HG03095 (cell line): ENCODE measurements around the gene CFLAR.
"Not testable (repeated sequence)": the region's sequence is repeated elsewhere in the genome, so short reads cannot be mapped to it uniquely, and the experiment has no call there.

Experiments used
- ATAC-seq: cut with Tn5 transposase; IDR thresholded peaks from one replicate; pipeline ENCODE4 v1.9.1; 2021; ENCODE audit warnings: moderate library complexity; ENCODE audit not compliant: unreplicated experiment

Gene CFLAR

DNA sequence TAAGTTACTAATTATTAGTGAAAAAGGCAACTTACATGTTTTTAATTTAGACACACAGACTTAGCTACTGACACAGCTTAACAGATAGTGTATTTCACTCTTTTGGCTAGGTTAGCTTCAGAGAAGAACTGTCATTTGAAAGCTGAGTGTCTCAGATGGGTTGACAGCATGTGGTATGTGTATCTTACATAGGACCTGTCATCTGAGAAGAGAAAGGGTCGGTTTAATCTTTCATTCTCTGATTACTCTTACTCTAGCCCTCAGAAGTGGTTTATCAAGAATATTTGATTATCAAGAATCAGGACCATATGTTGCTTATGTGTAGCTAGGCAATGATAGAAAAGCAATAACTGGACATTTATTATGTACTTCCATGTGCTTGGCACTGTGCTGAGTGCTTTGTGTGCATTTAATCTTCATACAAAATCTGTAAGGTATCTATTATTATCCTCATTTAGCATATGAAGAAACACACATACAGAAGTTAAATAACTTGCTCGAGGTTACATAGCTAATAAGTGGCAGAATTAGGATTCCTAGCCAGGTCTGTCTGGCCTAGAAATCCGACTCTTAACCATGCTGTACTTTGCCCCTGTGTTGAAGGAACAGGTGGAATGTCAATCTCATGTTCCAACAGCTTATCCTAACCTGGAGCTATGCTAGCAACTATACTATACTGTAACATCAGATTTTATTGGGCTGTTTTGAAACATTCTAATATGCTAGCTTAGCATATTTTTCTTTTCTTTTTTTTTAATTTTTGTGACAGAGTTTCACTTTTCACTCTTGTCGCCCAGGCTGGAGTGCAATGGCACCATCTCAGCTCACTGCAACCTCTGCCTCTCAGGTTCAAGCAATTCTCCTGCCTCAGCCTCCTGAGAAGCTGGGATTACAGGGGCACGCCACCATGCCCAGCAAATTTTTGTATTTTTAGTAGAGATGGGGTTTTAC is 28.4 kb downstream of the CFLAR start:
- ATAC-seq = no peak

DNA sequence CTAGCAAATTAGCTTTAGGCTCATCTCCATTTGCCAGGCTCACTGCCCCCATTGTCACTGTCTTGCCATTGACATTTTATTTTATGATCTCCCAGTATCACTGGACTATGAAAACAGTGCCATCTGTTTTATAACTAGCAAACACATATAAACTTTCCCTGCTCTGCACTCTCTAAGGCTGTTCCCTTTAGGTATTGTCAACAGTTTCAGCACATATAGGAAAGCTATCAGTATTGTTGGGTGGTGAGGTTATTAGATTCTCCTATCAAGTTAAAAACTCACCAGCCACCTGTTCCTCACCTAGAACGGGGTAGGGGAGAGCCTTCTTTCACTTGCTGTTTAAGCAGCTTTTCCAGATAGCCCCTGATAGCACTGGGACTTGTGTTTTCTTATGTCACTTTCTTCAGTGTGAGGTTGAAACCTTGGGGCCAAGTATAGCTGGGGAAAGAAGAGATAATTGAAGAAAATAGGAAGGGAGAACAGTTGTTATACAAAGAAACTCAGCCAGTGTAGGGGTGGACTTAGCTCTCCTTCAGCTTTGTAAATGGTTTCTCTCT is 32.5 kb downstream of the CFLAR start:
- ATAC-seq = no peak

DNA sequence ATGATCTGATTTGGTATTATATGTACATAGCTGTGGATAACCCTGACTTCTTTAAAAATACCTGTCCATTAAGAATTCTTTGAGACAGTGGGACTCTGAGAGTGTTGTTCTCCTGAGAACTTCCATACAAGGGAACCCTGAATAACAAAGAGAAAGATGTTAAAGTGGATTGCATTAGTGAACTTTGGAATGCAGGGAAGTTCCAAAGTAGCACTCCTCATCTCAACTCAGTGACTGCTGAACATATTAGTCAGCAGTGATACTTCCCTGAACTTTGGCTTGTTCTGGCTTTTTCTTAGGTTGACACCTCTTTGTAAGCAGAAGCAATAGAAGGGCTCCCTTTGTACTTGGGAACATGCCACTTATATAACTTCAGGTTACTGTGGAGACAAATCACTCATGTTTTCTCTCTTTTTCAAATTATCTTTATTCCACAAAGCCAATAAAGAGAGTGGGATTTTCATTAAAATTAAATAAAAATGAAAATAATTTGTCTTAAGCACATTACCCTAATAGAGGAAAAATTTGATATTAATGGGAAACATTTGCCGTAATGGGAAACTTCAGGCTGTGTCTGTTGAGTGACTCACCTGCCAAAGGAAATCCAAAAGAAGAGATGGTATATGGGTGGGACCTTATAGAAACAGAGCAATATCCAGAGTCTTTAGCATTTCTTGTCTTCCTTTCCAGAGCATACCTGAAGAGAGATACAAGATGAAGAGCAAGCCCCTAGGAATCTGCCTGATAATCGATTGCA is 33.3 kb downstream of the CFLAR start:
- no peak for ATAC-seq

DNA sequence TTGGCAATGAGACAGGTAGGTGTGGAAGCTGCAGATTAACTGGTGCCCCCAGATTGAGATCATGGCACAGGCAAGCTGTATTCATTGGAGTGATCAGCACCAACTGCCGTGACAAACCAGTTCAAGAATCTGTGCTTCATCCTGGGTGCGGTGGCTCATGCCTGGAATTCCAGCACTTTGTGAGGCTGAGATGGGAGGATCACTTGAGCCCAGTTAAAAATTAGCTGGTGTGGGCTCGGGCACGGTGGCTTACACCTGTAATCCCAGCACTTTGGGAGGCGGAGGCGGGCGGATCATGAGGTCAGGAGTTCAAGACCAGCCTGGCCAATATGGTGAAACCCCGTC is 33.8 kb downstream of the CFLAR start:
- ATAC-seq = not testable (repeated sequence)

DNA sequence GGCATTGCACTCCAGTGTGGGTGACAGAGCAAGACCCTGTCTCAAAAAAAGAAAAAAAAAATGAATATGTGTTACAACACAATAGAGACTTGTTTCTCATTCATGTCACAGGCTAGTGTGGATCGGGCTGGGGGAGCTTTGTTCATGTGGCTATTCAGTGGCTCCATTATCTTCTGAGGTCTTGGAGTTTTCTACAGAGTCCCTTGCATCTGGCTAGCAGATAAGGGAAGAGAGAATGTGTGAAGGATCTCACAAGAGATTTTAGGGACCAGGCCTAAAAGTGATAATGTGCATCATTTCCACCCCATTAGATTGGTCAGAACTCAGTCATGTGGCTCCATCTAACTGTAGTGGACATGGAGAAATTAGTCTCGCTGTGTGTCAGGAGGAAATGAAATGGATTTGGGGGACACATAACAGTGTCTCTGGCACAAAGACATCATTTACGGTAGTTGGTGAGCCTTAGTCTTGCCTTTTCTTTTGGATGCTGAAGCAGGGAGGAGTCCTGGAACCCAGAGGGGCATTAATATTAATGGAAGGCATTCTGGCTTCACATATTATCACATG is 34.6 kb downstream of the CFLAR start:
- ATAC-seq = no peak

DNA sequence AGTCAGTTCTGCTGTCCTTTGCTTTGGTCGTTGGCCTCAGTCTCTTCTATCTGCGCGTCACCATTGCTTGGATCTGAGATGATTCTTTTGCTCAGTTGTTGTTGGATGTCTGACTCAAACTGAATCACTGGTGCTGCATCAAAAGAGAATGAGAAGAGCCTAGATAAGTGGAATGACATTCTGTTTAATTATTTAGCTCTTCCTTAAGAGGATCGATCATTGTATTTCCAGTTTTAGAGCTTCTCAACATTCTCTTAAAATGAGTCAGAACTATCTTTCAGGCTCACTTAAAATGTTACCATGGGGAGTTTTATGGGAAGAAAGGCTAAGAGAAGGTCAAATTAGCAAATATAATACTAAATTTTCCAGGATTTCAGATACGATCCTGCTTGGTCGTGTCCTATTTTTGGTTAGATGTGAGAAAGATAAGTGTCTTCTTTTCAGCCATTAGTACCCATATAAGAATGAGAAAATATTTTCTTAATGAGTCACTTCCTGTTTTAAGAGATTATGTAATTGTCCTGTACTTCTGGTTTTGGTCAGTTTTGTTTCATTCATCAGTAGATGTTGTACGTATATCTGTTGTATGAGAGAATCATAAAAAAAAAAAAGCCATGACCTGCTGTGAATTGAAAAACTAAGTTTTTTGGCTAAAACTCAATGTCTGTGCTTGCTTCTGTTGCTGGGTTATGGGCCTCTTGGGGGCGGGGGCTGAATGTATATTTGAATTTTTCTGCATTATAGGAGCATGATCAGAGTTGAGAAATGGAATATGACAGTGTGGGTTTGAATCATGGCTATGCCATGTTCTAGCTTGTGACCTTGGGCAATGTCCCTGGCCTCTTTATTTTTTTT is 35.4 kb downstream of the CFLAR start:
- peak; percentile 79 for ATAC-seq

DNA sequence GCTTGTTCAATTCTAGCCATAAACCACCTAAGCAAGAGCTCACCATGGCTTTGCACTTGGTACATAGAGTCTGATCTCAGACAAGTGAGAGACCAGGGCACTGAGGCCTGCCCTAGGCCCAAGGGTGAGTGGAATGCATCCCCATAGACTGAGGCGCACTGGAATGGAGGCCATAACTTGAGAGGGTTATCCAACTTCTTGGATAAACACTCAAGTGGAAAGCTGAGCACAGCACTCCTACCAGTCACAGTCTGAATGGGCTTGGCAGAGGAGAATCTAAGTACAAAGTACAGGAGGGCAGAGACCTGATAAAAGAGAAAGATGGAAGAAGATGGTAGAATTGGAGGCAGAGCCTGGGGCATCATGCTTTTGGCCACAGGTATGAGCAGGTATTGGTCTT is 36.6 kb downstream of the CFLAR start:
- no peak for ATAC-seq

DNA sequence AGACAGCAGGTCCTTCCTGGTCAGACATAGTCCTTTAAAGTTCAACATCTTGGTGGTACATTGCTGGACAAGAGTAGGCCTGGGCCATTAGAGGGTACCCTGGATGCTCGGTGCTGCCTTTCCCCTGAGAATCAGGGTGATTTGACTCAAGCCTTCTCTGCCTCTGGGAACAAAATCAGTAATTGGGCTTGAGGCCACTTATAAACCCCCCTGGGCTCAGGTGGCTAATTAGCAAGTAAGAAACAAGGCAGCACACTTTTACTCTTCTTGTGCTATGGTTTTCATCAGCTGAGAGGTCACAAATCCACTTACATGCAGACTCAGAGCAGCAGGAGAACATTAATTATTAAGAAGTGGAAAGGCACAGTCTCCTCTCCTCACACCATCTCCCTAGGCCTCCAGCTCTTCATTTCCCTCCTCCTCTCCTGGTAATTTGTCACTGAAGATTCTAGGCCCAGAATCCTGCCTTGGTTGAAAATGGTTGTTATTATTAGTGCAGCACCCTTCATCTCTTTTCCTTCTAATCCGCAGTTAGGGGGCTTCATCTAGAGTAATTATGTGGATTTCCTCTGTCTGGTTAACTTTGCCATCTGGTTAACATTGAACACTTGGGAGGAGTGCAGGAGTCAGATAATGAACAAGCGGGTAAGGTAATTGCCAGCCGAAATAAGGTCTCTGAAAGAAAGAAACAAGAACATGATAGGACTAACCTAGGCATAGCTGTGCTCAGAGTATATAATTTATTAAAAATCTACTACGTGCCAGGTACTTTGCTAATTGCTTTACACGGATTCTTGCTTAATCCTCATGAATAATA is 37.2 kb downstream of the CFLAR start:
- no peak for ATAC-seq

DNA sequence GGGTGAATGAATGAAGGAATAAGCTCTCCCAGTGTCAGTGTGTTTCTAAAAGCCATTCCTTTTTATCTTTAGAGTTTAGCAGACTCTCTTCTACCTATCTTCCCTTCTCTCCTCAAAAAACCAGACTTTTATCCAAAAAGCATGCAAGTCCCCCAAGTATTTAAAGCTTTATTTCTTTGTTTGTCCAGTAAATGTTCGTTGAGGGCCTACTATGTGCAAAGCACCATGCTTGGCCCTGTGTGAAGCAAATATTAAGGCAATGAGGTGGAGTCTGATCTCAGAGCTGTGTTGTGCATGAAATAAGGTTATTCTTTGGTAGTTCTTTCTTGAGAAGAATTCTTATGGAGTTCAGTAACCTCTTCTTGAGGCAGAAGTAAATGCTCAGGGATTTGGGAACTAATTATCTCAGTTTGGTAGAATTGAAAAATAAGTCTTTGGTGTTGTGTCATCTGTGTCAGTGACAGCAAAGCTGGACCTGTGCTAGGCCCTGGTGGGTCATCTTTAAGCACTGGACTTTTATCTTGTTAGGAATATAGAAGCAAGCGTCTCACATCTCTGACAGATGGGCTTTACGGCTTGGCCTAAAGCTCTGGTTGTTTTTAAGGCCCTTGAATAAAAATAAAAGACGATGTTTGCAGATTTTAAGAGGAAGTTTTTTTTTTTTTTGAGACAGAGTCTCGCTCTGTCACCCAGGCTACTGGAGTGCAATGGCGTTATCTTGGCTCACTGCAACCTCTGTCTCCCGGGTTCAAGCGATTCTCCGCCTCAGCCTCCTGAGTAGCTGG is 38.8 kb downstream of the CFLAR start:
- no peak for ATAC-seq

DNA sequence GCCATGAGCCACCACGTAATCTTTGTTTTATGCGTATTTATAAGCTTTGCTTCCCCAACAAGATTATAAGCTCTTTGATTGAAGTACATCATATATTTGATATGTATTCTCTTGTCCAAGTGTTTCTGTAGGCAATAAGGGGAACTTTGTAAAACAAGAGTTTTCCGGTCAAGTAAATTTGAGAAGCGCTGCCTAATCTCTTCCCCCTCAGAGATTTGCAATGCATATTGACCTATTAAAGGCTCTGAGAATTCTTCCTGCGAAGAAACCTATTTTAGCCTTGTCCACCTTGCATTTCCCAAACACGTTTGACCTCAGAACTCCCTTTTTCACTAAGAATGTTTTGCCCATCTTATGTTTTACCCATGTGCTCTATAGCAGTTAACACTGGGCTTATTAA is 40.1 kb downstream of the CFLAR start:
- ATAC-seq = no peak

DNA sequence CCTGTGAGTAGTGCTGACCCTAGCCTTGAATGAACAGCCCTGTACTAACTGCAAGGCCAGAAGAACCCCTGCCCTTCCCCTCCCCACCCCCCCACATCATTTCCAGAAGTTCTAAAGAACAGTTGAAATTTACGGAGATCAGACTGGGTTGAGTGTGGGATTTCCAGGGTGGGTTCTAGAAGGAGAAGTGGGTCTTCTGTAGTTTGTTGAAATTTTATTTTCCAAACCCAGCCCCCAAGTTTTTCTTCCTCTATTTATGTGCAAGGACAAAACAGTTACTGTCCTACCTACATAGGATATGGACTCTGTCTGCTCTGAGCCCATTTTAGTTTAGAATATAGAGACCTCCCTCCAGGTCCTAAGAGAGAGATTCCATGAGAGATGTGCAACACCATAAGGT is 40.7 kb downstream of the CFLAR start:
- no peak for ATAC-seq

DNA sequence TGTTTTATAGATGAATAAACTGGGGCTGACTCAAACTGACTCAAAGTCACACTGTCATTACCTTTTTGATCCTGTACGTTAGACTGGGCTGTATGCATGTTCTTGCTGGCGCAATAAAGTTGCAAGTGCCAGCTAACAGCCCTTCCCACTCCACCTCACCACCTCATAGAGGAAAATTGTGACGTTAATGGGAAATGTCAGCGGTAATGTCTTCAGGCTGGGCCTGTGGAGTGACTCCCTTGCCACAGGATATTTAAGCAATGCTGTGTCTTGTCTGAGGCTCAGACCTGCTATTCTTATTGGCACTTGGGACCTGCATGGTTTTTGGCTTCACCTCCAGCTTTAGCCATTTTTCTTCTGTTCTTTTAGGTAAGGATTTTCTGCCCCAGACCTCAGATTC is 41.7 kb downstream of the CFLAR start:
- peak; percentile 3 for ATAC-seq

DNA sequence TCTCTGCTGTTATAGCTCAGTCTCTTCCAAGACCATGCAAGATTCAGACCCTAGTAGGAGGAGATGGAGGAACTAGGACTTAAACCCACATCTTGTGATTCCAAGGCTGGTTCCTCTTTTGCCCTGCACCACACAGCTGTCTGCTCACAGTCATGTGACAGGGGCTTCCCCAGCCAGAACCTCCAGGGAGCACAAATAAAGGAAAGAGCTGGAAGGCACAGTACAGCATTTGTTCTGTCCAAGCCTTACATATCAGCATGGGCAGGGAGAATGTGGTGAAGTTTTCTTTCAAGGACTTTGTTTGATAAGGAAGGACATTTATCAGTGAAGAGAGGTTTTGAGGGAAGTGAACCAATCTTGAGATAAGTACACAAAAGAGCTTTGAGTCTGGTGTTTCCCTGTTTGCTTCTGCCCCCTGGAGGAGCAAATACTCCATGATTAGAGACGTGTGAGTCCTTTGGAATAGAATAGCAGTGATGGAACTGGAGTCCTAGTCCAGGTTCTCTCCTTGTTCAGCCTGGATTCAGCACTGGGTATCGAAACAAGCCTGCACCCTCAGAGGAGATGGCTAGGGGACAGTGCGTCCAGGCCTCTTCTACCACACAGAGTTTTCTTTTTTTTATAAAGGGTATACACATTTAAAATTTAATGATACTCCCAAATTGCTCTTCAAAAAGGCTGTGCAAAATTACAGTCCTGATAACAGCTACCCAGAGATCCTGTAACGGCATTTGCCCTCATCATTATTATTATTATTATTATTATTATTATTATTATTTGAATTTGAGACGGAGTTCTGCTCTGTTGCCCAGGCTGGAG is 42.4 kb downstream of the CFLAR start:
- ATAC-seq = peak; percentile 95

DNA sequence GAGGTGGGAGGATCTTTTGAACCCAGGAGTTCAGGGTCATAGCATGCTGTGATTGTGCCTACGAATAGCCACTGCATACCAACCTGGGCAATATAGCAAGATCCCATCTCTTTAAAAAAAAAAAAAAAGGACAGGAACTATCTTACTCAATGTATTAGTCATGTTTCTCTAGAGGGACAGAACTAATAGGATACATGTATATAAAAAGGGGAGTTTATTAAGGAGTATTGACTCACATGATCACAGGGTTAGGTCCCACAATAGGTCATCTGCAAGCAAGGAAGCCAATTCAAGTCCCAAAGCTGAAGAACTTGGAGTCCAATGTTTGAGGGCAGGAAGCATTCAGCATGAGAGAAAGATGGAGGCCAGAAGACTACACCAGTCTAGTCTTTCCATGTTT is 48.2 kb downstream of the CFLAR start:
- ATAC-seq = no peak

DNA sequence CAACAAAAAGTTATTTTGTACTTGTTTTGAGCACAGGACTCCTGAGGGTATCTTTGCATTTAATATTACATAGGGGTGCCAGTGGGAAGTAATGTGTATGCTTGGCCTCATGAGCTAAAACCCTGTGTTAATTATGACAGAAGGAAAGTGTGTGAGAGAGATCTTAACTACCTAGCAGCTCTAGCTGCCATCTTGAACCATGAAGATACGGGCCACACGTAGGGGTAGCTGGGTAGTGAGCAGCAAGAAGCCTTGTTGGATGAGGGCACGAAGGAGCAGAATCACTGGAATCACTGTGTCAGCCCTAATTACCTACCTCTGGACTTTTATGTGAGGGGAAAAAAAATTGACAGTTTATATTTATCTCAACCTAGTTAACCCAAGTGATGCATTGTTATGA is 51.6 kb downstream of the CFLAR start:
- no peak for ATAC-seq

DNA sequence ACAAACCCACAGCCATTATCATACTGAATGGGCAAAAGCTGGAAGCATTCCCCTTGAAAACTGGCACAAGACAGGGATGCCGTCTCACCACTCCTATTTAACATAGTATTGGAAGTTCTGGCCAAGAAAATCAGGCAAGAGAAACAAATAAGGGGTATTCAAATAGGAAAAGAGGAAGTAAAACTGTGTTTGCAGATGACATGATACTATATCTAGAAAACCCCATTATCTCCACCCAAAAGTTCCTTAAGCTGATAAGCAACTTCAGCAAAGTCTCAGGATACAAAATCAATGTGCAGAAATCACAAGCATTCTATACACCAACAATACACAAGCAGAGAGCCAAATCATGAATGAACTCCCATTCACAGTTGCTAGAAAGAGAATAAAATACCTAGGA is 52.5 kb downstream of the CFLAR start:
- ATAC-seq = not testable (repeated sequence)

DNA sequence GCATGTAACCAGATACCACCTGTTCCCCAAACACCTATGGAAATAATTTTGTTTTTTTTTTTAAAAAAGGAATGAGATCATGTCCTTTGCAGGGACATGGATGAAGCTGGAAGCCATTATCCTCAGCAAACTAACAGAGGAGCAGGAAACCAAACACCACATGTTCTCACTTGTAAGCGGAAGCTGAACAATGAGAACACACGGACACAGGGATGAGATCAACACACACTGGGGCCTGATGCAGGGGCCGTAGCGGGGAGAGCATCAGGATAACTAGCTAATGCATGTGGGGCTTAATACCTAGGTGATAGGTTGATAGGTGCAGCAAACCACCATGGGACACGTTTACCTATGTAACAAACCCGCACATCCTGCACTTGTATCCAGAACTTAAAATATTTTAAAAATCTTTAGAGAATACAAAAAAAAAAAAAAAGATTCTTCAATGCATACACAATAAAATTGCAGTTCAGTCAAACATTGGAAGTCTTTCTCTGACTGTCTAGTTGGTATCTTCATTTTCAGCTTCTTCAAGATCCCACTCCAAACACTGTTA is 55.4 kb downstream of the CFLAR start:
- no peak for ATAC-seq

DNA sequence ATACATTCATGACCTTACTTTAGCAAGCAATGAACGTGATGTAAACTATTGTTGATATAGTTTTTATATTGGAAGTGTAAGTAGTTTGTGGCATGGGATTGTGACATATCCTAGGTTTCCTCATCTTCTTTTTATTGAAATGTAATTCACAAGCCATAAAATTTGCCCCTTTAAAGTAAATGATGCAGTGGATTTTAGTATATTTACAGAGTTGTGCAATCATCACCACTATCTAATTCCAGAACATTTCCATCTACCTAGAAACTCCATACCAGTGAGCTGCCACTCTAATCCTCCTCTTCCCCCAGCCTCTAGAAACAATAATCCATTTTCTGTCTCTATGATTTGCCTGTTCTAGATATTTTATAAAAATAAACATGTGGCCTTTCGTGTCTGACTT is 56.3 kb downstream of the CFLAR start:
- no peak for ATAC-seq
